ENCODE data around the gene GCGR. TPM values are rescaled to one million over a fixed set of nuclear protein-coding genes. Genes with fewer than 3 reads are reported as not detected.

Gene GCGR
- total and polyA plus RNA-seq, 2 experiments from 2014 or later, result 0.17 to 0.23 TPM

Other genes with a start within 250 kb of the GCGR start
- 54.3 and 79.1 TPM in 2 replicates for gene NPLOC4, start 167.0 kb upstream of the GCGR start, total RNA-seq (2014; rRNA removed; shearing (Covaris generic))
- 23.0 and 24.1 TPM in 2 replicates for gene NPLOC4, start 167.0 kb upstream of the GCGR start, polyA plus RNA-seq (2016; fragmentation: Nextera tagmentation; extraction: Ambion mirVana)
- 0.31 and 0.66 TPM in 2 replicates for gene TSPAN10, start 167.0 kb upstream of the GCGR start, total RNA-seq (2014; rRNA removed; shearing (Covaris generic))
- gene TSPAN10, start 167.0 kb upstream of the GCGR start, polyA plus RNA-seq (2016; fragmentation: Nextera tagmentation; extraction: Ambion mirVana), result 1.2 and 1.5 TPM in 2 replicates
- 4.0 and 5.5 TPM in 2 replicates for gene PDE6G, start 147.6 kb upstream of the GCGR start, total RNA-seq (2014; rRNA removed; shearing (Covaris generic))
- 9.0 and 11.4 TPM in 2 replicates for gene PDE6G, start 147.6 kb upstream of the GCGR start, polyA plus RNA-seq (2016; fragmentation: Nextera tagmentation; extraction: Ambion mirVana)
- gene OXLD1, start 137.5 kb upstream of the GCGR start, total RNA-seq (2014; rRNA removed; shearing (Covaris generic)), result 46.0 and 76.2 TPM in 2 replicates
- 64.9 and 73.0 TPM in 2 replicates for gene OXLD1, start 137.5 kb upstream of the GCGR start, polyA plus RNA-seq (2016; fragmentation: Nextera tagmentation; extraction: Ambion mirVana)
- gene CCDC137, start 137.4 kb upstream of the GCGR start, total RNA-seq (2014; rRNA removed; shearing (Covaris generic)), result 22.3 and 26.1 TPM in 2 replicates
- gene CCDC137, start 137.4 kb upstream of the GCGR start, polyA plus RNA-seq (2016; fragmentation: Nextera tagmentation; extraction: Ambion mirVana), result 69.3 and 73.4 TPM in 2 replicates
- 41.3 and 54.9 TPM in 2 replicates for gene ARL16, start 120.4 kb upstream of the GCGR start, total RNA-seq (2014; rRNA removed; shearing (Covaris generic))
- 39.6 and 40.4 TPM in 2 replicates for gene ARL16, start 120.4 kb upstream of the GCGR start, polyA plus RNA-seq (2016; fragmentation: Nextera tagmentation; extraction: Ambion mirVana)
- 66.9 and 90.2 TPM in 2 replicates for gene HGS, start 120.1 kb upstream of the GCGR start, total RNA-seq (2014; rRNA removed; shearing (Covaris generic))
- gene HGS, start 120.1 kb upstream of the GCGR start, polyA plus RNA-seq (2016; fragmentation: Nextera tagmentation; extraction: Ambion mirVana), result 59.0 and 59.4 TPM in 2 replicates
- gene MRPL12, start 100.8 kb upstream of the GCGR start, total RNA-seq (2014; rRNA removed; shearing (Covaris generic)), result 50.9 and 53.2 TPM in 2 replicates
- 140 and 153 TPM in 2 replicates for gene MRPL12, start 100.8 kb upstream of the GCGR start, polyA plus RNA-seq (2016; fragmentation: Nextera tagmentation; extraction: Ambion mirVana)
- gene SLC25A10, start 91.9 kb upstream of the GCGR start, total RNA-seq (2014; rRNA removed; shearing (Covaris generic)), result 37.1 and 47.4 TPM in 2 replicates
- gene SLC25A10, start 91.9 kb upstream of the GCGR start, polyA plus RNA-seq (2016; fragmentation: Nextera tagmentation; extraction: Ambion mirVana), result 25.7 TPM in 2 replicates
- gene MCRIP1, start 29.1 kb downstream of the GCGR start, total RNA-seq (2014; rRNA removed; shearing (Covaris generic)), result 85.2 and 110 TPM in 2 replicates
- 99.5 and 101 TPM in 2 replicates for gene MCRIP1, start 29.1 kb downstream of the GCGR start, polyA plus RNA-seq (2016; fragmentation: Nextera tagmentation; extraction: Ambion mirVana)
- not detected in 2 replicates for gene PPP1R27, start 30.9 kb downstream of the GCGR start, total RNA-seq (2014; rRNA removed; shearing (Covaris generic))
- gene PPP1R27, start 30.9 kb downstream of the GCGR start, polyA plus RNA-seq (2016; fragmentation: Nextera tagmentation; extraction: Ambion mirVana), result 0.40 and 0.65 TPM in 2 replicates
- gene P4HB, start 56.4 kb downstream of the GCGR start, total RNA-seq (2014; rRNA removed; shearing (Covaris generic)), result 418 and 620 TPM in 2 replicates
- 206 and 209 TPM in 2 replicates for gene P4HB, start 56.4 kb downstream of the GCGR start, polyA plus RNA-seq (2016; fragmentation: Nextera tagmentation; extraction: Ambion mirVana)
- gene ARHGDIA, start 67.2 kb downstream of the GCGR start, total RNA-seq (2014; rRNA removed; shearing (Covaris generic)), result 80.1 and 125 TPM in 2 replicates
- gene ARHGDIA, start 67.2 kb downstream of the GCGR start, polyA plus RNA-seq (2016; fragmentation: Nextera tagmentation; extraction: Ambion mirVana), result 140 and 152 TPM in 2 replicates
- gene ALYREF, start 87.4 kb downstream of the GCGR start, total RNA-seq (2014; rRNA removed; shearing (Covaris generic)), result 236 TPM in 2 replicates
- gene ALYREF, start 87.4 kb downstream of the GCGR start, polyA plus RNA-seq (2016; fragmentation: Nextera tagmentation; extraction: Ambion mirVana), result 36.5 and 54.3 TPM in 2 replicates
- gene ANAPC11, start 87.6 kb downstream of the GCGR start, total RNA-seq (2014; rRNA removed; shearing (Covaris generic)), result 149 and 188 TPM in 2 replicates
- 498 and 517 TPM in 2 replicates for gene ANAPC11, start 87.6 kb downstream of the GCGR start, polyA plus RNA-seq (2016; fragmentation: Nextera tagmentation; extraction: Ambion mirVana)
- 0.93 and 3.8 TPM in 2 replicates for gene NPB, start 98.1 kb downstream of the GCGR start, total RNA-seq (2014; rRNA removed; shearing (Covaris generic))
- 2.7 and 3.6 TPM in 2 replicates for gene NPB, start 98.1 kb downstream of the GCGR start, polyA plus RNA-seq (2016; fragmentation: Nextera tagmentation; extraction: Ambion mirVana)
- 65.2 and 82.9 TPM in 2 replicates for gene PCYT2, start 107.2 kb downstream of the GCGR start, total RNA-seq (2014; rRNA removed; shearing (Covaris generic))
- gene PCYT2, start 107.2 kb downstream of the GCGR start, polyA plus RNA-seq (2016; fragmentation: Nextera tagmentation; extraction: Ambion mirVana), result 50.9 and 51.6 TPM in 2 replicates
- 20.8 and 29.7 TPM in 2 replicates for gene SIRT7, start 114.0 kb downstream of the GCGR start, total RNA-seq (2014; rRNA removed; shearing (Covaris generic))
- gene SIRT7, start 114.0 kb downstream of the GCGR start, polyA plus RNA-seq (2016; fragmentation: Nextera tagmentation; extraction: Ambion mirVana), result 16.3 and 17.1 TPM in 2 replicates
- 32.0 and 33.4 TPM in 2 replicates for gene MAFG, start 123.6 kb downstream of the GCGR start, total RNA-seq (2014; rRNA removed; shearing (Covaris generic))
- 17.2 and 21.7 TPM in 2 replicates for gene MAFG, start 123.6 kb downstream of the GCGR start, polyA plus RNA-seq (2016; fragmentation: Nextera tagmentation; extraction: Ambion mirVana)
- gene PYCR1, start 133.2 kb downstream of the GCGR start, total RNA-seq (2014; rRNA removed; shearing (Covaris generic)), result 237 and 240 TPM in 2 replicates
- gene PYCR1, start 133.2 kb downstream of the GCGR start, polyA plus RNA-seq (2016; fragmentation: Nextera tagmentation; extraction: Ambion mirVana), result 87.3 and 98.9 TPM in 2 replicates
- 0.78 and 1.7 TPM in 2 replicates for gene MYADML2, start 143.1 kb downstream of the GCGR start, total RNA-seq (2014; rRNA removed; shearing (Covaris generic))
- 0.42 and 0.70 TPM in 2 replicates for gene MYADML2, start 143.1 kb downstream of the GCGR start, polyA plus RNA-seq (2016; fragmentation: Nextera tagmentation; extraction: Ambion mirVana)
- 0.66 and 1.6 TPM in 2 replicates for gene NOTUM, start 157.0 kb downstream of the GCGR start, total RNA-seq (2014; rRNA removed; shearing (Covaris generic))
- gene NOTUM, start 157.0 kb downstream of the GCGR start, polyA plus RNA-seq (2016; fragmentation: Nextera tagmentation; extraction: Ambion mirVana), result 0.29 and 0.66 TPM in 2 replicates
- gene ASPSCR1, start 173.5 kb downstream of the GCGR start, total RNA-seq (2014; rRNA removed; shearing (Covaris generic)), result 40.4 and 46.9 TPM in 2 replicates
- gene ASPSCR1, start 173.5 kb downstream of the GCGR start, polyA plus RNA-seq (2016; fragmentation: Nextera tagmentation; extraction: Ambion mirVana), result 44.2 and 47.5 TPM in 2 replicates
- 114 and 127 TPM in 2 replicates for gene CENPX, start 218.7 kb downstream of the GCGR start, total RNA-seq (2014; rRNA removed; shearing (Covaris generic))
- gene CENPX, start 218.7 kb downstream of the GCGR start, polyA plus RNA-seq (2016; fragmentation: Nextera tagmentation; extraction: Ambion mirVana), result 157 and 172 TPM in 2 replicates
- 40.7 and 41.6 TPM in 2 replicates for gene LRRC45, start 219.2 kb downstream of the GCGR start, total RNA-seq (2014; rRNA removed; shearing (Covaris generic))
- gene LRRC45, start 219.2 kb downstream of the GCGR start, polyA plus RNA-seq (2016; fragmentation: Nextera tagmentation; extraction: Ambion mirVana), result 16.1 and 17.6 TPM in 2 replicates
- gene RAC3, start 227.5 kb downstream of the GCGR start, total RNA-seq (2014; rRNA removed; shearing (Covaris generic)), result 211 and 293 TPM in 2 replicates
- gene RAC3, start 227.5 kb downstream of the GCGR start, polyA plus RNA-seq (2016; fragmentation: Nextera tagmentation; extraction: Ambion mirVana), result 31.5 and 35.6 TPM in 2 replicates
- gene DCXR, start 233.5 kb downstream of the GCGR start, total RNA-seq (2014; rRNA removed; shearing (Covaris generic)), result 84.8 and 86.9 TPM in 2 replicates
- 137 and 147 TPM in 2 replicates for gene DCXR, start 233.5 kb downstream of the GCGR start, polyA plus RNA-seq (2016; fragmentation: Nextera tagmentation; extraction: Ambion mirVana)
- gene RFNG, start 247.7 kb downstream of the GCGR start, total RNA-seq (2014; rRNA removed; shearing (Covaris generic)), result 36.9 and 44.7 TPM in 2 replicates
- 18.0 and 18.9 TPM in 2 replicates for gene RFNG, start 247.7 kb downstream of the GCGR start, polyA plus RNA-seq (2016; fragmentation: Nextera tagmentation; extraction: Ambion mirVana)
- 228 and 242 TPM in 2 replicates for gene GPS1, start 247.7 kb downstream of the GCGR start, total RNA-seq (2014; rRNA removed; shearing (Covaris generic))
- gene GPS1, start 247.7 kb downstream of the GCGR start, polyA plus RNA-seq (2016; fragmentation: Nextera tagmentation; extraction: Ambion mirVana), result 136 and 148 TPM in 2 replicates

All from GM23338 (cell line).